H1 (cell line): ENCODE measurements around the gene MAGI2. TPM values are rescaled to one million over a fixed set of nuclear protein-coding genes. Genes with fewer than 3 reads are reported as not detected.

ENCODE experiments used
- CTCF ChIA-PET: fragments of 300-600 bp; sonication (Branson Sonifier 250); formaldehyde crosslinking; loops from one replicate; lab custom pipeline; 2021; ENCODE audit not compliant: partially characterized antibody; lab: Charles Lee
- POLR2A ChIA-PET: fragments of 300-600 bp; sonication (Branson Sonifier 250); formaldehyde crosslinking; loops from one replicate; lab custom pipeline; 2021; ENCODE audit warnings: inconsistent platforms; ENCODE audit not compliant: partially characterized antibody; lab: Charles Lee
- DNase-seq, 2 experiments: peaks; one replicate each; pipeline versions ENCODE4 v3.0.0 to v3.0.0-alpha.2; 2010 to 2022; ENCODE audit warnings: low spot score in 2 of 2, low read depth in 1 of 2, mixed read lengths in 1 of 2
- FAIRE-seq: peaks from 2 replicates; lab custom pipeline; 2011; peaks lifted over from hg19 to GRCh38; lab: Jason Lieb, UNC
- H2AFZ ChIP-seq: 2 replicates; pipeline ENCODE4 v1.8.1; 2012; ENCODE audit warnings: low read length, inconsistent platforms
- H2AK5ac ChIP-seq: 2 replicates; pipeline ENCODE4 v1.6.1; 2013; ENCODE audit warnings: low read depth, low read length
- H2BK120ac ChIP-seq: replicated peaks from 2 replicates; pipeline ENCODE3; 2013; ENCODE audit warnings: low read depth, low read length, inconsistent platforms
- H2BK12ac ChIP-seq: 2 replicates; pipeline ENCODE4 v1.6.1; 2013; ENCODE audit warnings: low read depth, low read length
- H2BK15ac ChIP-seq: 2 replicates; pipeline ENCODE4 v1.6.1; 2013; ENCODE audit warnings: low read length
- H2BK20ac ChIP-seq: 2 replicates; pipeline ENCODE4 v1.6.1; 2013; ENCODE audit warnings: low read length
- H2BK5ac ChIP-seq: 2 replicates; pipeline ENCODE4 v1.6.1; 2013; ENCODE audit warnings: low read depth, low read length
- H3K14ac ChIP-seq: 2 replicates; pipeline ENCODE4 v1.6.1; 2013; ENCODE audit warnings: inconsistent platforms; ENCODE audit not compliant: insufficient read length
- H3K18ac ChIP-seq: 2 replicates; pipeline ENCODE4 v1.6.1; 2013; ENCODE audit warnings: low read length; ENCODE audit errors: extremely low read depth
- H3K23ac ChIP-seq: 2 replicates; pipeline ENCODE4 v1.6.1; 2013; ENCODE audit warnings: inconsistent platforms; ENCODE audit not compliant: insufficient read length
- H3K23me2 ChIP-seq: 2 replicates; pipeline ENCODE4 v1.6.1; 2013; ENCODE audit warnings: low read depth, low read length
- H3K27ac ChIP-seq: 2 replicates; pipeline ENCODE4 v1.6.1; 2011; ENCODE audit warnings: low read depth, low read length, inconsistent platforms
- H3K27me3 ChIP-seq, 4 experiments: replicated peaks in 1 of 4; 1 replicate in 1 of 4; 2 replicates in 3 of 4; pipeline versions ENCODE4 v1.6.1 to v1.8.1; 2011 to 2013; ENCODE audit warnings: low read length in 3 of 4, mild to moderate bottlenecking in 3 of 4, inconsistent platforms in 2 of 4, mixed read lengths in 2 of 4, moderate library complexity in 1 of 4; ENCODE audit not compliant: control insufficient read depth in 3 of 4, insufficient read depth in 3 of 4; ENCODE audit errors: extremely low read depth in 1 of 4
- H3K36me3 ChIP-seq, 4 experiments: 2 replicates each; pipeline versions ENCODE4 v1.6.1 to v1.8.1; 2011 to 2013; ENCODE audit warnings: mild to moderate bottlenecking in 4 of 4, low read length in 3 of 4, moderate library complexity in 2 of 4, control low read depth in 1 of 4, inconsistent platforms in 1 of 4; ENCODE audit not compliant: insufficient read depth in 4 of 4, control insufficient read depth in 2 of 4
- H3K4ac ChIP-seq: replicated peaks from 2 replicates; pipeline ENCODE3; 2013; ENCODE audit warnings: low read length, low read depth, mixed read lengths, inconsistent platforms; ENCODE audit not compliant: insufficient read length
- H3K4me1 ChIP-seq, 4 experiments: replicated peaks in 1 of 4; 1 replicate in 1 of 4; 2 replicates in 3 of 4; pipeline versions ENCODE4 v1.6.1 to v1.8.1; 2011 to 2013; ENCODE audit warnings: low read length in 3 of 4, inconsistent platforms in 2 of 4, mixed read lengths in 1 of 4; ENCODE audit not compliant: insufficient read depth in 4 of 4, control insufficient read depth in 3 of 4
- H3K4me2 ChIP-seq, 2 experiments: 2 replicates each; pipeline versions ENCODE4 v1.6.1 to v1.8.1; 2011 to 2013; ENCODE audit warnings: low read depth in 2 of 2, low read length in 2 of 2, control low read depth in 1 of 2, inconsistent platforms in 1 of 2, mild to moderate bottlenecking in 1 of 2; ENCODE audit not compliant: insufficient read depth in 1 of 2
- H3K4me3 ChIP-seq, 4 experiments: fragments of 200-600, 300-600 bp in 1 of 4; sonication (generic), shearing (Covaris generic), sonication (Bioruptor Twin) in 1 of 4; 2 replicates each; pipeline versions ENCODE4 v1.5.1 to v1.8.1; 2011 to 2016; ENCODE audit warnings: low read length in 4 of 4, low read depth in 3 of 4, control low read depth in 2 of 4, inconsistent platforms in 2 of 4, mild to moderate bottlenecking in 2 of 4, mixed read lengths in 1 of 4, moderate library complexity in 1 of 4; ENCODE audit not compliant: insufficient read depth in 2 of 4; ENCODE audit errors: extremely low read depth in 1 of 4
- H3K56ac ChIP-seq: replicated peaks from 2 replicates; pipeline ENCODE3; 2013; ENCODE audit warnings: low read depth, mild to moderate bottlenecking, mixed read lengths, low read length, inconsistent platforms; ENCODE audit not compliant: insufficient read length
- H3K79me1 ChIP-seq: 2 replicates; pipeline ENCODE4 v1.6.1; 2013; ENCODE audit warnings: low read depth, low read length, control low read depth
- H3K79me2 ChIP-seq, 2 experiments: 2 replicates each; pipeline versions ENCODE4 v1.6.1 to v1.8.1; 2012 to 2013; ENCODE audit warnings: low read length in 2 of 2, mild to moderate bottlenecking in 2 of 2, inconsistent platforms in 1 of 2; ENCODE audit not compliant: insufficient read depth in 2 of 2, control insufficient read depth in 1 of 2
- H3K9ac ChIP-seq, 4 experiments: replicated peaks in 1 of 4; 1 replicate in 1 of 4; 2 replicates in 3 of 4; pipeline versions ENCODE4 v1.6.1 to v1.8.1; 2011 to 2013; ENCODE audit warnings: low read depth in 3 of 4, low read length in 3 of 4, control low read depth in 2 of 4, mild to moderate bottlenecking in 2 of 4, moderate library complexity in 2 of 4, inconsistent platforms in 1 of 4; ENCODE audit errors: extremely low read depth in 1 of 4
- H3K9me3 ChIP-seq, 2 experiments: 2 replicates each; pipeline versions ENCODE4 v1.6.1 to v1.8.1; 2012 to 2013; ENCODE audit warnings: mild to moderate bottlenecking in 2 of 2, moderate library complexity in 2 of 2, control low read depth in 1 of 2, inconsistent platforms in 1 of 2, low read depth in 1 of 2, low read length in 1 of 2, mixed read lengths in 1 of 2; ENCODE audit not compliant: insufficient read depth in 2 of 2
- H4K20me1 ChIP-seq, 2 experiments: replicated peaks in 1 of 2; 2 replicates each; pipeline versions ENCODE3 to v1.8.1; 2011 to 2013; ENCODE audit warnings: inconsistent platforms in 2 of 2, low read length in 2 of 2, mild to moderate bottlenecking in 1 of 2; ENCODE audit not compliant: insufficient read depth in 2 of 2, control insufficient read depth in 1 of 2
- H4K5ac ChIP-seq: 2 replicates; pipeline ENCODE4 v1.6.1; 2013; ENCODE audit warnings: low read length, low read depth, mixed read lengths, inconsistent platforms; ENCODE audit not compliant: insufficient read length
- H4K8ac ChIP-seq: 2 replicates; pipeline ENCODE4 v1.8.0; 2013; ENCODE audit warnings: mild to moderate bottlenecking, moderate library complexity, low read length, inconsistent platforms; ENCODE audit not compliant: insufficient read depth; ENCODE audit errors: extremely low read depth
- H4K91ac ChIP-seq: replicated peaks from 2 replicates; pipeline ENCODE3; 2013; ENCODE audit warnings: low read length, mixed read lengths, inconsistent platforms; ENCODE audit not compliant: insufficient read length
- CBX8 ChIP-seq: fragments of 300-800, 300-1000 bp; sonication (generic); IDR thresholded peaks from 2 replicates; pipeline ENCODE4 v1.7.1; 2016; ENCODE audit warnings: low read depth, low read length, borderline replicate concordance
- CTBP2 ChIP-seq: IDR thresholded peaks from 2 replicates; pipeline ENCODE4 v1.7.0; 2011; ENCODE audit warnings: borderline replicate concordance, mild to moderate bottlenecking, moderate library complexity, mixed read lengths, low read length; ENCODE audit not compliant: insufficient read depth, insufficient read length
- E2F6 ChIP-seq: IDR thresholded peaks from 2 replicates; pipeline ENCODE4 v1.6.1; 2012; ENCODE audit warnings: inconsistent platforms
- EGR1 ChIP-seq: IDR thresholded peaks from 2 replicates; pipeline ENCODE4 v1.6.1; 2011; ENCODE audit warnings: low read depth, low read length, borderline replicate concordance
- GTF2F1 ChIP-seq: IDR thresholded peaks from 2 replicates; pipeline ENCODE4 v1.6.1; 2012; ENCODE audit warnings: low read depth, low read length, improper control_type of control experiment, borderline replicate concordance
- HDAC2 ChIP-seq, 2 experiments: fragments of 300-600 bp in 1 of 2; sonication (generic) in 1 of 2; IDR thresholded peaks; 2 replicates each; pipeline ENCODE4 v1.6.1; 2011 to 2012; ENCODE audit warnings: low read depth in 2 of 2, low read length in 2 of 2, mild to moderate bottlenecking in 2 of 2, moderate library complexity in 2 of 2, borderline replicate concordance in 1 of 2, inconsistent platforms in 1 of 2
- KDM5A ChIP-seq: fragments of 200-600 bp; IDR thresholded peaks from 2 replicates; pipeline ENCODE4 v1.7.1; 2012; ENCODE audit warnings: mild to moderate bottlenecking, low read length, inconsistent platforms, mixed read lengths
- MAX ChIP-seq: IDR thresholded peaks from 2 replicates; pipeline ENCODE4 v1.6.1; 2012; ENCODE audit warnings: inconsistent platforms
- RXRA ChIP-seq: IDR thresholded peaks from 2 replicates; pipeline ENCODE4 v1.6.1; 2011; ENCODE audit warnings: low read depth, mild to moderate bottlenecking, low read length, moderate library complexity; ENCODE audit not compliant: insufficient read depth
- SIRT6 ChIP-seq: IDR thresholded peaks from one replicate; pipeline ENCODE4 v1.7.1; 2012; ENCODE audit warnings: low read length, inconsistent platforms
- SP2 ChIP-seq: IDR thresholded peaks from 2 replicates; pipeline ENCODE4 v1.6.1; 2012; ENCODE audit warnings: mild to moderate bottlenecking, low read length, inconsistent platforms
- SP4 ChIP-seq: IDR thresholded peaks from 2 replicates; pipeline ENCODE4 v1.6.1; 2012; ENCODE audit warnings: low read length, inconsistent platforms
- TAF1 ChIP-seq: IDR thresholded peaks from 2 replicates; pipeline ENCODE4 v1.6.1; 2011; ENCODE audit warnings: mild to moderate bottlenecking, low read depth, low read length
- TAF7 ChIP-seq: optimal IDR thresholded peaks from 2 replicates; pipeline ENCODE3; 2011; ENCODE audit warnings: low read depth, mild to moderate bottlenecking, inconsistent platforms, low read length, moderate library complexity, borderline replicate concordance
- WGBS, 2 experiments: shearing (Covaris generic) in 1 of 2; methylation state at CpG; one replicate each; pipeline versions ENCODE4 v1.1.6 to v1.1.7; 2013 to 2015; ENCODE audit warnings: low lambda C conversion rate in 2 of 2, mixed read lengths in 2 of 2, inconsistent platforms in 1 of 2, low coverage in 1 of 2, missing lambda C conversion rate in 1 of 2; ENCODE audit not compliant: insufficient replicate concordance in 2 of 2, insufficient coverage in 1 of 2, insufficient read length in 1 of 2; ENCODE audit errors: extremely low coverage in 1 of 2, missing lambda C conversion rate in 1 of 2; 5-methylcytosine and 5-hydroxymethylcytosine counted together
- polyA plus RNA-seq, 7 experiments: library from polyadenylated mRNA; depleted of rRNA in 3 of 7; stranded (reverse) in 5 of 7; unstranded in 2 of 7; fragments of >200 nt in 5 of 7; fragments of 200-250 nt in 2 of 7; gene quantifications; 1 replicate in 5 of 7; 2 replicates in 1 of 7; 4 replicates in 1 of 7; pipeline versions ENCODE4 v1.2.1 to v1.2.3, GENCODE V29; 2011 to 2013; ENCODE audit warnings: missing spikeins in 2 of 7, mixed read lengths in 2 of 7
- total RNA-seq: library from RNA; stranded (reverse); fragmentation: NEBNext Ultra II Directional; extraction: Animal tissue kit (Norgen Biotek cat#: 25700); gene quantifications from 2 replicates; pipeline ENCODE4 v1.2.1, GENCODE V29; 2021

MAGI2 gene
- total and polyA plus RNA-seq, 2 of the 8 experiments (the other 6 are each of a cell fraction or from before 2014, with no cell fraction given) = 6.0 to 27.3 TPM

- H2AFZ ChIP-seq = no peak overlapping the region
- TF ChIP-seq HDAC2 (IDR thresholded peaks at IDR 0.05; ENCODE audit: borderline replicate concordance in 1 of 2, low read depth in 2 of 2, low read length in 2 of 2) (no peak), E2F6 (no peak), EGR1 (no peak), SP4 (no peak), GTF2F1 (no peak), TAF1 (no peak), SIRT6 (no peak), MAX (no peak), SP2 (no peak), RXRA (no peak), CBX8 (no peak), KDM5A (no peak), TAF7 (no peak), CTBP2 (no peak)
- peak in 1 of 2 experiments; percentile 5 for DNase-seq
These were observed 987.6 kb downstream of the MAGI2 start for GRCh38 chr7:78465894-78466293.

More at GRCh38 chr7:78465894-78466293, 987.6 kb downstream of the MAGI2 start:
- Histone ChIP-seq H3K27ac (no peak overlapping the region), H4K20me1 (no peaks in the 10 kb centered on the region), H3K36me3 (no peaks in the 10 kb centered on the region), H2BK5ac (no peak overlapping the region), H3K4me3 (no peak overlapping the region), H3K23ac (no peak overlapping the region), H3K27me3 (no peaks in the 10 kb centered on the region), H3K4me2 (no peak overlapping the region), H3K9me3 (no peaks in the 10 kb centered on the region), H3K18ac (no peak overlapping the region), H3K79me2 (no peaks in the 10 kb centered on the region; a peak in 1 of 4 replicates), H3K9ac (no peak overlapping the region), H3K14ac (no peak overlapping the region), H2BK20ac (no peak overlapping the region), H3K4me1 (peaks cover 3 to 8% (median 3%) of the 10 kb centered on the region in 4 experiments; a peak in 5 of 7 replicates), H3K23me2 (no peaks in the 10 kb centered on the region; the same call in 1 of the 2 replicates), H3K4ac (no peak overlapping the region), H3K79me1 (no peaks in the 10 kb centered on the region), H2BK15ac (no peak overlapping the region), H4K5ac (no peak overlapping the region), H2BK12ac (no peak overlapping the region), H2BK120ac (no peak overlapping the region), H3K56ac (no peak overlapping the region), H4K8ac (no peak overlapping the region), H2AK5ac (no peak overlapping the region; the same call in 1 of the 2 replicates), H4K91ac (no peak overlapping the region)
- CTCF ChIA-PET = no interaction called here
- FAIRE-seq = peak; percentile 81
- POLR2A ChIA-PET = no interaction called here
- 73% methylated on average over 5 of the region's 5 CpGs; no CpG with 5 or more reads in 1 of the 2 experiments for WGBS, 2 experiments
